ENCODE measurements around the gene TAB3.

Gene TAB3

GRCh38 chrX:30905321-30905720 is 16.3 kb upstream of the TAB3 start:
- Mint-ChIP-seq H3K4me1 (no peaks in the 10 kb centered on the region), H3K27ac (no peak overlapping the region), H3K36me3 (ENCODE audit: low read depth) (no peaks in the 10 kb centered on the region), H3K4me3 (no peak overlapping the region), H3K9me3 (peaks cover 23% of the 10 kb centered on the region), H3K27me3 (ENCODE audit: low read depth, poor library complexity) (peaks cover 1% of the 10 kb centered on the region)
- no peak for TF ChIP-seq CTCF (IDR thresholded peaks at IDR 0.05)
- DNase-seq: no peak

- DNase-seq: no peak
- no peak for TF ChIP-seq CTCF (IDR thresholded peaks at IDR 0.05)
- Mint-ChIP-seq H3K27me3 (ENCODE audit: low read depth, poor library complexity) (no peaks in the 10 kb centered on the region), H3K4me1 (no peaks in the 10 kb centered on the region), H3K36me3 (ENCODE audit: low read depth) (no peaks in the 10 kb centered on the region), H3K4me3 (no peak overlapping the region), H3K9me3 (peaks cover 22% of the 10 kb centered on the region), H3K27ac (no peak overlapping the region)
These were observed 15.6 kb upstream of the TAB3 start for GRCh38 chrX:30904632-30905031.

GRCh38 chrX:30904186-30904585 is 15.1 kb upstream of the TAB3 start:
- Mint-ChIP-seq H3K36me3 (ENCODE audit: low read depth) (no peaks in the 10 kb centered on the region), H3K4me1 (no peaks in the 10 kb centered on the region), H3K4me3 (no peak overlapping the region), H3K9me3 (peaks cover 22% of the 10 kb centered on the region), H3K27me3 (ENCODE audit: low read depth, poor library complexity) (no peaks in the 10 kb centered on the region), H3K27ac (no peak overlapping the region)
- TF ChIP-seq CTCF (IDR thresholded peaks at IDR 0.05): no peak
- DNase-seq: no peak

- H3K36me3 Mint-ChIP-seq (ENCODE audit: low read depth): no peaks in the 10 kb centered on the region
- DNase-seq: no peak
- no peaks in the 10 kb centered on the region for H3K27me3 Mint-ChIP-seq (ENCODE audit: low read depth, poor library complexity)
- no peaks in the 10 kb centered on the region for H3K4me1 Mint-ChIP-seq
- H3K4me3 Mint-ChIP-seq: no peak overlapping the region
- peaks cover 28% of the 10 kb centered on the region for H3K9me3 Mint-ChIP-seq
- no peak for TF ChIP-seq CTCF (IDR thresholded peaks at IDR 0.05)
- no peak overlapping the region for H3K27ac Mint-ChIP-seq
These were observed 11.2 kb upstream of the TAB3 start for GRCh38 chrX:30900227-30900626.

GRCh38 chrX:30898886-30899285 is 9.8 kb upstream of the TAB3 start:
- no peaks in the 10 kb centered on the region for H3K36me3 Mint-ChIP-seq (ENCODE audit: low read depth)
- H3K27me3 Mint-ChIP-seq (ENCODE audit: low read depth, poor library complexity): no peaks in the 10 kb centered on the region
- TF ChIP-seq CTCF (IDR thresholded peaks at IDR 0.05): no peak
- H3K27ac Mint-ChIP-seq: no peak overlapping the region
- no peak for DNase-seq
- H3K4me1 Mint-ChIP-seq: no peaks in the 10 kb centered on the region
- H3K4me3 Mint-ChIP-seq: no peak overlapping the region
- peaks cover 23% of the 10 kb centered on the region for H3K9me3 Mint-ChIP-seq

- Mint-ChIP-seq H3K4me3 (no peak overlapping the region), H3K4me1 (no peaks in the 10 kb centered on the region), H3K36me3 (ENCODE audit: low read depth) (no peaks in the 10 kb centered on the region), H3K27me3 (ENCODE audit: low read depth, poor library complexity) (no peaks in the 10 kb centered on the region), H3K27ac (no peak overlapping the region), H3K9me3 (peaks cover 24% of the 10 kb centered on the region)
- DNase-seq: no peak
- TF ChIP-seq CTCF (IDR thresholded peaks at IDR 0.05): no peak
These were observed 6.3 kb upstream of the TAB3 start for GRCh38 chrX:30895370-30895769.

All from nephron progenitor cell (in vitro differentiated cells).